Hematopoietic multipotent progenitor cell (in vitro differentiated cells): Measurements from ENCODE around the gene IGF1R. TPM values are rescaled to one million over a fixed set of nuclear protein-coding genes. Genes with fewer than 3 reads are reported as not detected.

ENCODE experiments used
- DNase-seq, 3 donors: peaks; one replicate each; pipeline ENCODE4 v3.0.0-alpha.2; 2011 to 2015; ENCODE audit warnings: low read depth in 2 of 3, low spot score in 2 of 3
- total RNA-seq: library from RNA; depleted of rRNA; stranded (reverse); fragments of >200 nt; gene quantifications from one replicate; pipeline ENCODE4 v1.2.3, GENCODE V29; 2012

Gene IGF1R
- total RNA-seq, 1 donor, result 81.9 TPM

- peak; percentile 37 to 79 (median 73) for DNase-seq
These were observed 1.1 kb upstream of the IGF1R start for GRCh38 chr15:98647026-98647773.

- DNase-seq, result peak in 2 of 3 donors; percentile 28 to 37
These were observed 524 bp downstream of the IGF1R start for GRCh38 chr15:98648654-98649471.

GRCh38 chr15:98649472-98650416 is 1.4 kb downstream of the IGF1R start:
- DNase-seq, result peak in 2 of 3 donors; percentile 56 to 64

GRCh38 chr15:98650417-98651035 is 2.2 kb downstream of the IGF1R start:
- peak; percentile 37 to 49 (median 48) for DNase-seq

GRCh38 chr15:98651036-98651481 is 2.7 kb downstream of the IGF1R start:
- peak in 2 of 3 donors; percentile 14 to 21 for DNase-seq

- DNase-seq, result peak in 2 of 3 donors; percentile 11 to 17
These were observed 3.4 kb downstream of the IGF1R start for GRCh38 chr15:98651581-98652220.

GRCh38 chr15:98653686-98654085 is 5.3 kb downstream of the IGF1R start:
- peak in 1 of 3 donors; percentile 24 for DNase-seq

- DNase-seq, result no peak
These were observed 6.5 kb downstream of the IGF1R start for GRCh38 chr15:98654790-98655360.

GRCh38 chr15:98655732-98656131 is 7.4 kb downstream of the IGF1R start:
- DNase-seq, result no peak

GRCh38 chr15:98657721-98658120 is 9.4 kb downstream of the IGF1R start:
- DNase-seq, result no peak

- DNase-seq, result peak in 2 of 3 donors; percentile 42 to 50
These were observed 10.7 kb downstream of the IGF1R start for GRCh38 chr15:98658831-98659699.

GRCh38 chr15:98660055-98660454 is 11.7 kb downstream of the IGF1R start:
- no peak for DNase-seq

- no peak for DNase-seq
These were observed 14.7 kb downstream of the IGF1R start for GRCh38 chr15:98663045-98663444.

GRCh38 chr15:98663606-98664005 is 15.3 kb downstream of the IGF1R start:
- no peak for DNase-seq

- no peak for DNase-seq
These were observed 18.1 kb downstream of the IGF1R start for GRCh38 chr15:98666441-98666840.

- no peak for DNase-seq
These were observed 18.5 kb downstream of the IGF1R start for GRCh38 chr15:98666841-98667240.

GRCh38 chr15:98667521-98668179 is 19.3 kb downstream of the IGF1R start:
- DNase-seq, result peak in 1 of 3 donors; percentile 17
